ES-I3 (cell line): Measurements from ENCODE around the gene ZNF799.
A peak's percentile ranks its signal among the peaks of the same experiment; 100 is the strongest.
"Not testable (repeated sequence)": the region's sequence is repeated elsewhere in the genome, so short reads cannot be mapped to it uniquely, and the experiment has no call there.

Experiments
- H3K36me3 ChIP-seq: 2 replicates; pipeline ENCODE4 v1.6.1; 2013; ENCODE audit warnings: mild to moderate bottlenecking, low read length, control low read depth, moderate library complexity; ENCODE audit not compliant: insufficient read depth
- H3K4me1 ChIP-seq: 2 replicates; pipeline ENCODE4 v1.6.1; 2013; ENCODE audit warnings: mild to moderate bottlenecking, control low read depth, low read length; ENCODE audit not compliant: insufficient read depth
- H3K9ac ChIP-seq: 2 replicates; pipeline ENCODE4 v1.6.1; 2013; ENCODE audit warnings: low read depth, mild to moderate bottlenecking, low read length, moderate library complexity
- H3K9me3 ChIP-seq: 2 replicates; pipeline ENCODE4 v1.6.1; 2013; ENCODE audit warnings: mild to moderate bottlenecking, low read length, moderate library complexity; ENCODE audit not compliant: control insufficient read depth, insufficient read depth

ZNF799 gene

GRCh38 chr19:12380444-12380737 is 20.7 kb downstream of the ZNF799 start:
- H3K9ac ChIP-seq: no peak overlapping the region
- H3K9me3 ChIP-seq: peaks cover 6% of the 10 kb centered on the region; the same call in 1 of the 2 replicates
- H3K36me3 ChIP-seq: no peaks in the 10 kb centered on the region; the same call in 1 of the 2 replicates
- H3K4me1 ChIP-seq: no peaks in the 10 kb centered on the region

- Histone ChIP-seq H3K9ac (no peak overlapping the region), H3K4me1 (no peaks in the 10 kb centered on the region), H3K36me3 (no peaks in the 10 kb centered on the region; the same call in 1 of the 2 replicates), H3K9me3 (peaks cover 6% of the 10 kb centered on the region; the same call in 1 of the 2 replicates)
These were observed 21.2 kb downstream of the ZNF799 start for GRCh38 chr19:12379732-12380443.

- Histone ChIP-seq H3K36me3 (no peaks in the 10 kb centered on the region), H3K9me3 (peaks cover 4% of the 10 kb centered on the region; the same call in 1 of the 2 replicates), H3K9ac (no peak overlapping the region), H3K4me1 (no peaks in the 10 kb centered on the region)
These were observed 27.0 kb downstream of the ZNF799 start for GRCh38 chr19:12374026-12374425.

GRCh38 chr19:12365236-12366162 is 35.6 kb downstream of the ZNF799 start, which contains the start of gene ZNF442:
TSS of gene ZNF442 (minus strand) at chr19:12365683. CDS start at chr19:12363631, 2,052 bp downstream.
- Histone ChIP-seq H3K36me3 (no peaks in the 10 kb centered on the region), H3K9me3 (no peaks in the 10 kb centered on the region), H3K9ac (peak within 1 kb of the TSS; percentile 12), H3K4me1 (no peaks in the 10 kb centered on the region)

- peak overlapping the region; percentile 12 for H3K9ac ChIP-seq
- H3K4me1 ChIP-seq: no peaks in the 10 kb centered on the region
- no peaks in the 10 kb centered on the region for H3K36me3 ChIP-seq
- H3K9me3 ChIP-seq: no peaks in the 10 kb centered on the region
These were observed 36.5 kb downstream of the ZNF799 start for GRCh38 chr19:12364391-12365235.

- H3K9me3 ChIP-seq, H3K36me3 ChIP-seq, H3K4me1 ChIP-seq, H3K9ac ChIP-seq: not testable (repeated sequence)
These were observed 38.8 kb downstream of the ZNF799 start for GRCh38 chr19:12362236-12362635.

- Histone ChIP-seq H3K9me3 (no peaks in the 10 kb centered on the region), H3K9ac (no peak overlapping the region), H3K4me1 (no peaks in the 10 kb centered on the region), H3K36me3 (no peaks in the 10 kb centered on the region; the same call in 1 of the 2 replicates)
These were observed 47.7 kb downstream of the ZNF799 start for GRCh38 chr19:12353375-12353774.

GRCh38 chr19:12350890-12351197 is 50.2 kb downstream of the ZNF799 start:
- H3K9ac ChIP-seq: no peak overlapping the region
- no peaks in the 10 kb centered on the region for H3K4me1 ChIP-seq
- no peaks in the 10 kb centered on the region; the same call in 1 of the 2 replicates for H3K36me3 ChIP-seq
- no peaks in the 10 kb centered on the region; the same call in 1 of the 2 replicates for H3K9me3 ChIP-seq

GRCh38 chr19:12350185-12350889 is 50.7 kb downstream of the ZNF799 start:
- H3K9me3 ChIP-seq: no peaks in the 10 kb centered on the region; the same call in 1 of the 2 replicates
- H3K36me3 ChIP-seq: no peaks in the 10 kb centered on the region; the same call in 1 of the 2 replicates
- H3K9ac ChIP-seq: no peak overlapping the region
- H3K4me1 ChIP-seq: no peaks in the 10 kb centered on the region

- no peaks in the 10 kb centered on the region for H3K4me1 ChIP-seq
- H3K36me3 ChIP-seq: no peaks in the 10 kb centered on the region; the same call in 1 of the 2 replicates
- no peak overlapping the region for H3K9ac ChIP-seq
- no peaks in the 10 kb centered on the region; the same call in 1 of the 2 replicates for H3K9me3 ChIP-seq
These were observed 54.2 kb downstream of the ZNF799 start for GRCh38 chr19:12346896-12347295.

- peaks cover 4% of the 10 kb centered on the region; the same call in 1 of the 2 replicates for H3K9me3 ChIP-seq
- no peak overlapping the region for H3K9ac ChIP-seq
- no peaks in the 10 kb centered on the region for H3K36me3 ChIP-seq
- H3K4me1 ChIP-seq: no peaks in the 10 kb centered on the region
These were observed 55.9 kb downstream of the ZNF799 start for GRCh38 chr19:12345197-12345596.
